ENCODE measurements around the gene LRBA. TPM values are rescaled to one million over a fixed set of nuclear protein-coding genes. Genes with fewer than 3 reads are reported as not detected.
"Not testable (repeated sequence)": the region's sequence is repeated elsewhere in the genome, so short reads cannot be mapped to it uniquely, and the experiment has no call there.

The LRBA gene
- total and polyA plus RNA-seq, 3 donors from 2014 or later = 24.6 to 61.1 (median 60.8) TPM

DNA sequence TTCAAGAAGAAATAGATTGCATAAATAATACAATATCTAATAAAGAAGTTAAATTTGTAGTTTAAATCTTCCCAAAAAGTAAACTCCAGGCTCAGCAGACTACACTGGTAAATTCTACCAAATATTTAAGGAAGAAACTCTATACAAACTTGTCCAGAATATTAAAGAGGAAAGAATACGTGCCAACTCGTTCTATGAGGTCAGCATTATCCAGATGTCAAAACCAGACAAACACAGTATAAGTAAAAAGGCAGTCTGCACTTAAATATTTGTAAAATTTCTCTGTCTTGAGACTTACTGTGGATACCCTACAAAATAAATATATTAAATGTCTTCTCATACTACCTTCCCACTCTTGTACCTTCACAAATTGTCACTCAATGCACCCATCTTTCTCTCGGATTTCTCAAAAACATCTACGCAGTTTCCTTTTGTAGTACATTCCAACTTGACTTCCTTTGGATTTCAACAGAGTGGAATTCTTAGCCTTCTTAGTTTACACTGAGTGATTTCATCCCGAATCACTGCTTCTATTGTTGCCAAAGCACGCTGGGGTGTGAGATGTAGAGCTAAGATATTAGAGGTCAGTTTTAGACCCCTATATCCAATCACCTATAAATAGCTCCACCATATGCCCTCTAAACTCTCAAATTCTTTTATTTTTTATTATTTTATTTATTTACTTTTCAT lies 504.8 kb downstream of the LRBA start:
- Histone ChIP-seq H3K9me3 (no peaks in the 10 kb centered on the region), H3K36me3 (ENCODE audit: low read depth, missing control alignments) (no peaks in the 10 kb centered on the region), H3K27me3 (no peaks in the 10 kb centered on the region), H3K4me3 (no peak overlapping the region), H3K4me1 (no peaks in the 10 kb centered on the region), H3K27ac (no peak overlapping the region)
- DNase-seq = no peak
- intact Hi-C loops (cut with DNase I; ENCODE audit: low total_unique reads) = no loop called here
- 90% methylated on average over 6 of the region's 6 CpGs for WGBS, 2 donors
- no peak for TF ChIP-seq POLR2A (IDR thresholded peaks at IDR 0.05)
- TF ChIP-seq, protein P1, sequence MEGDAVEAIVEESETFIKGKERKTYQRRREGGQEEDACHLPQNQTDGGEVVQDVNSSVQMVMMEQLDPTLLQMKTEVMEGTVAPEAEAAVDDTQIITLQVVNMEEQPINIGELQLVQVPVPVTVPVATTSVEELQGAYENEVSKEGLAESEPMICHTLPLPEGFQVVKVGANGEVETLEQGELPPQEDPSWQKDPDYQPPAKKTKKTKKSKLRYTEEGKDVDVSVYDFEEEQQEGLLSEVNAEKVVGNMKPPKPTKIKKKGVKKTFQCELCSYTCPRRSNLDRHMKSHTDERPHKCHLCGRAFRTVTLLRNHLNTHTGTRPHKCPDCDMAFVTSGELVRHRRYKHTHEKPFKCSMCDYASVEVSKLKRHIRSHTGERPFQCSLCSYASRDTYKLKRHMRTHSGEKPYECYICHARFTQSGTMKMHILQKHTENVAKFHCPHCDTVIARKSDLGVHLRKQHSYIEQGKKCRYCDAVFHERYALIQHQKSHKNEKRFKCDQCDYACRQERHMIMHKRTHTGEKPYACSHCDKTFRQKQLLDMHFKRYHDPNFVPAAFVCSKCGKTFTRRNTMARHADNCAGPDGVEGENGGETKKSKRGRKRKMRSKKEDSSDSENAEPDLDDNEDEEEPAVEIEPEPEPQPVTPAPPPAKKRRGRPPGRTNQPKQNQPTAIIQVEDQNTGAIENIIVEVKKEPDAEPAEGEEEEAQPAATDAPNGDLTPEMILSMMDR (IDR thresholded peaks at IDR 0.05) = no peak

DNA sequence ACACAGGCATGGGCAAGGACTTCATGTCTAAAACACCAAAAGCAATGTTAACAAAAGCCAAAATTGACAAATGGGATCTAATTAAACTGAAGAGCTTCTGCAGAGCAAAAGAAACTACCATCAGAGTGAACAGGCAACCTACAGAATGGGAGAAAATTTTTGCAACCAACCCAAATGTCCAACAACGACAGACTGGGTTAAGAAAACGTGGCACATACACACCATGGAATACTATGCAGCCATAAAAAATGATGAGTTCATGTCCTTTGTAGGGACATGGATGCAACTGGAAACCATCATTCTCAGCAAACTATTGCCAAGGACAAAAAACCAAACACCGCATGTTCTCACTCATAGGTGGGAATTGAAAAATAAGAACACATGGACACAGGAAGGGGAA lies 507.4 kb downstream of the LRBA start:
- H3K4me1 ChIP-seq; H3K36me3 ChIP-seq (ENCODE audit: low read depth, missing control alignments); H3K9me3 ChIP-seq; H3K4me3 ChIP-seq; H3K27me3 ChIP-seq; DNase-seq; H3K27ac ChIP-seq; intact Hi-C loops (cut with DNase I; ENCODE audit: low total_unique reads): not testable (repeated sequence)
- 91 to 96% methylated on average over 3 of the region's 3 CpGs for WGBS, 2 donors

DNA sequence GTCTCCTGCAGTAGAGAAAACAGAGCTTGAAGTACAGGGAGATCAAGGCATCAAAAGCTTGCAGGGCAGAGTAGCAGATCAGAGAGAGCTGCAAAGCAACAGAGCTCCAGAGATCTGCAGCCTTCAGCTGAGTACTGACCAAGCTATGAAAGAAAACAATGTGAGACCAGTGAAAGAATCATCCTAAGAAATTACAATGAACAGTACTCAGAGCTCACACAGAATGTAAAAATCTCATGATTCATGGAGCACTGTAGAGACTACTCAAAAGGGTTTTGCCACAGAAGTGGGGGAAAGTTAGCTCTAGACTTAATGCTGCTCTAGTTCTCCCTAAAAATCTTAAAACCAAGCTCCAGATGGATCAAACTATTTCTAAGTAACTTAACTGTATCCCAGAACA lies 513.1 kb downstream of the LRBA start:
- Histone ChIP-seq H3K36me3 (ENCODE audit: low read depth, missing control alignments) (no peaks in the 10 kb centered on the region), H3K4me3 (no peak overlapping the region), H3K4me1 (no peaks in the 10 kb centered on the region), H3K27ac (no peak overlapping the region), H3K27me3 (no peaks in the 10 kb centered on the region), H3K9me3 (no peaks in the 10 kb centered on the region)
- no peak for TF ChIP-seq POLR2A (IDR thresholded peaks at IDR 0.05)
- TF ChIP-seq, protein P1 (IDR thresholded peaks at IDR 0.05) = no peak
- intact Hi-C loops (cut with DNase I; ENCODE audit: low total_unique reads) = no loop called here
- DNase-seq = no peak

DNA sequence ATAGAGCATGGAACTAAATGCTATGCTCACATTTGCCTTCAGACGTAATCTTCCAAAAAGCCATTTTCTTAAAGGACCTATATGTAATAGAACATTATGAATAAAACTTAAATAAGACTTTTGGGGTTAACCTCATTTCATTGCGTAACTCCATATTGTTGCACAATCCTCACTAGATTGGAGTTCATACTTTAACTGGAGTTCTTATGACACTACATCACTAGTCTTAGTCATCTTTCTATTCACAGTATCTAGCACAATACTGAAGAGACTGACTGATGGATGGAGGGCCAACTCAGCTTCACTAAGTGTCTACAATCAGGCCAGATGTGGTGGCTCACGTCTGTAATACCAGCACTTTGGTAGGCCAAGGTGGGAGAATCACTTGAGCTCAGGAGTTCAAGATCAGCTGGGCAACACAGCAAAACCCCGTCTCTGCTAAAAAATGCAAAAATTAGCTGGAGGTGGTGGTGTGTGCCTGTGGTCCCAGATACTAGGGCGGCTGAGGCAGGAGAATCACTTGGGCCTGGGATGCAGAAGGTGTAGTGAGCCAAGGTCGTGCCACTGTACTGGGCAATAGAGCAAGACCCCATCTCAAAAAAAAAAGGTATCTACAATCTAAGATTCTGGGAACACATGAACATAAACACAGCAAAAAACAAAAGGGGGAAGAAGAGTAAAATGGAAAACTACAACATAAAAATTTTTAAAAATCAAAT lies 513.9 kb downstream of the LRBA start:
- WGBS, 2 donors = 87 to 90% methylated on average over 6 of the region's 6 CpGs
- Histone ChIP-seq H3K9me3 (no peaks in the 10 kb centered on the region), H3K4me1 (no peaks in the 10 kb centered on the region), H3K27ac (no peak overlapping the region), H3K36me3 (ENCODE audit: low read depth, missing control alignments) (no peaks in the 10 kb centered on the region), H3K27me3 (no peaks in the 10 kb centered on the region), H3K4me3 (no peak overlapping the region)
- no peak for DNase-seq
- intact Hi-C loops (cut with DNase I; ENCODE audit: low total_unique reads) = no loop called here
- TF ChIP-seq, protein P1 (IDR thresholded peaks at IDR 0.05) = no peak
- TF ChIP-seq POLR2A (IDR thresholded peaks at IDR 0.05) = no peak

DNA sequence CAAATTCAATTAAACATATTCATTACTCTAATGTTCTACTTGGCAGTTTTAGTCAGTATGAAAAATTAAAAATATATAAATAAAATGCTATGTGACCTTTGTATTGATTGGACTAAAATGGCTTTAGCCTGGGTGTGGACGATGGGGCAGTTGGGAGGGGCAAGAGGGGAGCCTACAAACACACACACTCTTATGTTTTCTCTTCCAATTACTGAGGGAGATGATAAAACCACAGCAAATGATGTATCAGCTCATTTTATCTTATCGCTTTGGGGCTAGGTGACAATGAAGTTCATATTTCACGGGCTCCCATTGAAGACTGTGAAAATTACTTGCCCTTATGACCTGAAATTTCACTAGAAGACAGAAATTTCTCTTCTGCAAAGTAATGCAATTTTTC lies 517.5 kb downstream of the LRBA start:
- Histone ChIP-seq H3K36me3 (ENCODE audit: low read depth, missing control alignments) (no peaks in the 10 kb centered on the region), H3K27ac (no peak overlapping the region), H3K27me3 (no peaks in the 10 kb centered on the region), H3K4me1 (no peaks in the 10 kb centered on the region), H3K9me3 (no peaks in the 10 kb centered on the region), H3K4me3 (no peak overlapping the region)
- WGBS, 2 donors = 87 to 89% methylated on average over 3 of the region's 3 CpGs
- no peak for TF ChIP-seq POLR2A (IDR thresholded peaks at IDR 0.05)
- TF ChIP-seq, protein P1 (IDR thresholded peaks at IDR 0.05) = no peak
- intact Hi-C loops (cut with DNase I; ENCODE audit: low total_unique reads) = no loop called here
- DNase-seq = no peak

Data from testis (tissue), 3 donors.